Stimulated activated CD4-positive, alpha-beta T cell treated with anti-CD3 and anti-CD28 coated beads, Interleukin-4, amount 100 ng/mL, for 1 hour (primary cell): ENCODE results near the gene TRIM61.
"Not testable (repeated sequence)": the region's sequence is repeated elsewhere in the genome, so short reads cannot be mapped to it uniquely, and the experiment has no call there.

Experiments used
- DNase-seq: peaks from one replicate; pipeline ENCODE4 v3.0.0-alpha.2; 2020

Gene TRIM61

GRCh38 chr4:164977243-164978164 lies at the start of gene TRIM61:
Gene TRIM61, minus strand, starts transcription at chr4:164977657. Its CDS starts 7,655 bp downstream, at chr4:164970002.
- DNase-seq: peak; percentile 41

- DNase-seq: not testable (repeated sequence)
Measured at GRCh38 chr4:165025782-165026181, 48.3 kb upstream of the TRIM61 start.

- not testable (repeated sequence) for DNase-seq
Measured at GRCh38 chr4:165019995-165020394, 42.5 kb upstream of the TRIM61 start.

- DNase-seq: no peak
Measured at GRCh38 chr4:165016971-165017370, 39.5 kb upstream of the TRIM61 start.

GRCh38 chr4:165013691-165014090 lies 36.2 kb upstream of the TRIM61 start:
- DNase-seq: no peak

- no peak for DNase-seq
Measured at GRCh38 chr4:165011403-165011802, 33.9 kb upstream of the TRIM61 start.

GRCh38 chr4:165010991-165011390 lies 33.5 kb upstream of the TRIM61 start:
- DNase-seq: no peak

- no peak for DNase-seq
Measured at GRCh38 chr4:165010487-165010886, 33.0 kb upstream of the TRIM61 start.

- DNase-seq: no peak
Measured at GRCh38 chr4:165009493-165010227, 32.2 kb upstream of the TRIM61 start.

- DNase-seq: no peak
Measured at GRCh38 chr4:165006886-165007285, 29.4 kb upstream of the TRIM61 start.

GRCh38 chr4:165006456-165006855 lies 29.0 kb upstream of the TRIM61 start:
- no peak for DNase-seq

- no peak for DNase-seq
Measured at GRCh38 chr4:165005352-165005925, 28.0 kb upstream of the TRIM61 start.

GRCh38 chr4:165001957-165002356 lies 24.5 kb upstream of the TRIM61 start:
- not testable (repeated sequence) for DNase-seq

GRCh38 chr4:164998526-164999080 lies 21.1 kb upstream of the TRIM61 start:
- DNase-seq: not testable (repeated sequence)

GRCh38 chr4:164997941-164998340 lies 20.5 kb upstream of the TRIM61 start:
- no peak for DNase-seq

- DNase-seq: no peak
Measured at GRCh38 chr4:164997324-164997723, 19.9 kb upstream of the TRIM61 start.

GRCh38 chr4:164996123-164996522 lies 18.7 kb upstream of the TRIM61 start:
- DNase-seq: not testable (repeated sequence)

- not testable (repeated sequence) for DNase-seq
Measured at GRCh38 chr4:164990786-164991185, 13.3 kb upstream of the TRIM61 start.

GRCh38 chr4:164989471-164989870 lies 12.0 kb upstream of the TRIM61 start:
- DNase-seq: no peak

GRCh38 chr4:164971929-164972328 lies 5.5 kb downstream of the TRIM61 start:
- not testable (repeated sequence) for DNase-seq

GRCh38 chr4:164959896-164960295 lies 17.6 kb downstream of the TRIM61 start:
- no peak for DNase-seq

GRCh38 chr4:164959421-164959820 lies 18.0 kb downstream of the TRIM61 start:
- DNase-seq: not testable (repeated sequence)
